ENCODE measurements around the gene YTHDF2. TPM values are rescaled to one million over a fixed set of nuclear protein-coding genes. Genes with fewer than 3 reads are reported as not detected.
A peak's percentile ranks its signal among the peaks of the same experiment; 100 is the strongest.
"Not testable (repeated sequence)": the region's sequence is repeated elsewhere in the genome, so short reads cannot be mapped to it uniquely, and the experiment has no call there.

Gene YTHDF2
- 10 to 100 TPM; 36.3 to 54.1 (median 46.6) TPM for total RNA-seq

GRCh38 chr1:28736450-28737306 lies at the start of gene YTHDF2:
Gene YTHDF2, plus strand, starts transcription at chr1:28736940. Its CDS starts 181 bp downstream, at chr1:28737121.
- no peaks in the 10 kb centered on the region for H3K9me3 ChIP-seq
- TF ChIP-seq POLR2A (IDR thresholded peaks at IDR 0.05) (peak; percentile 89 to 93), CTCF (IDR thresholded peaks at IDR 0.05) (peak; percentile 68 to 97 (median 96))
- peaks cover 0 to 35% (median 10%) of the 10 kb centered on the region in 4 donors for H3K4me1 ChIP-seq
- peak within 1 kb of the TSS; percentile 91 to 96 (median 94) for H3K27ac ChIP-seq
- peak within 1 kb of the TSS; percentile 70 to 98 (median 83) for H3K4me3 ChIP-seq
- DNase-seq = peak; percentile 95 to 99 (median 98)
- no peaks in the 10 kb centered on the region for H3K27me3 ChIP-seq
- H3K36me3 ChIP-seq = peaks cover 0 to 34% (median 0%) of the 10 kb centered on the region in 3 donors

GRCh38 chr1:28691627-28692026 lies 45.1 kb upstream of the YTHDF2 start:
- DNase-seq, H3K4me3 ChIP-seq, H3K27ac ChIP-seq, H3K4me1 ChIP-seq, H3K27me3 ChIP-seq, H3K9me3 ChIP-seq: not testable (repeated sequence)
- peaks cover 0 to 55% (median 0%) of the 10 kb centered on the region in 3 donors for H3K36me3 ChIP-seq

GRCh38 chr1:28703629-28704028 lies 33.1 kb upstream of the YTHDF2 start:
- Histone ChIP-seq H3K27me3 (no peaks in the 10 kb centered on the region), H3K9me3 (no peaks in the 10 kb centered on the region), H3K27ac (no peak overlapping the region), H3K4me3 (no peak overlapping the region), H3K4me1 (no peaks in the 10 kb centered on the region), H3K36me3 (peaks cover 0 to 78% (median 0%) of the 10 kb centered on the region in 3 donors)
- no peak for TF ChIP-seq POLR2A (IDR thresholded peaks at IDR 0.05)
- no peak for TF ChIP-seq CTCF (IDR thresholded peaks at IDR 0.05)
- DNase-seq = no peak

- peaks cover 0 to 43% (median 0%) of the 10 kb centered on the region in 3 donors for H3K36me3 ChIP-seq
- no peak for TF ChIP-seq CTCF (IDR thresholded peaks at IDR 0.05)
- TF ChIP-seq POLR2A (IDR thresholded peaks at IDR 0.05) = no peak
These were observed 20.4 kb upstream of the YTHDF2 start for GRCh38 chr1:28716336-28716735.

GRCh38 chr1:28718166-28718565 lies 18.6 kb upstream of the YTHDF2 start:
- TF ChIP-seq POLR2A (IDR thresholded peaks at IDR 0.05) = no peak
- TF ChIP-seq CTCF (IDR thresholded peaks at IDR 0.05) = no peak
- Histone ChIP-seq H3K27me3 (no peaks in the 10 kb centered on the region), H3K27ac (no peak overlapping the region), H3K9me3 (no peaks in the 10 kb centered on the region), H3K36me3 (peaks cover 0 to 28% (median 0%) of the 10 kb centered on the region in 3 donors), H3K4me1 (no peaks in the 10 kb centered on the region), H3K4me3 (no peak overlapping the region)
- no peak for DNase-seq

More at GRCh38 chr1:28716336-28716735, 20.4 kb upstream of the YTHDF2 start:
- Histone ChIP-seq H3K4me1 (no peaks in the 10 kb centered on the region), H3K27ac (no peak overlapping the region), H3K4me3 (no peak overlapping the region), H3K27me3 (no peaks in the 10 kb centered on the region), H3K9me3 (no peaks in the 10 kb centered on the region)
- no peak for DNase-seq

GRCh38 chr1:28718586-28719331 lies 18.0 kb upstream of the YTHDF2 start:
- Histone ChIP-seq H3K4me1 (no peaks in the 10 kb centered on the region), H3K27me3 (no peaks in the 10 kb centered on the region), H3K27ac (no peak overlapping the region), H3K9me3 (no peaks in the 10 kb centered on the region), H3K36me3 (peaks cover 0 to 22% (median 0%) of the 10 kb centered on the region in 3 donors), H3K4me3 (no peak overlapping the region)
- no peak for DNase-seq
- TF ChIP-seq POLR2A (IDR thresholded peaks at IDR 0.05) (no peak), CTCF (IDR thresholded peaks at IDR 0.05) (no peak)
